Epithelial cell of esophagus (primary cell): Measurements from ENCODE around the gene MAPK7.

Experiments
- DNase-seq: peaks from one replicate; pipeline ENCODE4 v3.0.0; 2010; ENCODE audit warnings: low read depth
- H3K4me3 ChIP-seq: 2 replicates; pipeline ENCODE4 v1.5.1; 2011; ENCODE audit warnings: mild to moderate bottlenecking, low read length, control low read depth
- TF ChIP-seq, protein P1 (sequence below): IDR thresholded peaks from 2 replicates; pipeline ENCODE4 v1.5.1; 2011; ENCODE audit warnings: low read depth, mild to moderate bottlenecking, low read length, control low read depth, inconsistent platforms; ENCODE audit not compliant: insufficient read depth; ENCODE audit errors: missing control alignments

The MAPK7 gene

GRCh38 chr17:19409509-19409908, 31.2 kb downstream of the MAPK7 start:
- peak; percentile 96 for DNase-seq
- TF ChIP-seq, protein P1, sequence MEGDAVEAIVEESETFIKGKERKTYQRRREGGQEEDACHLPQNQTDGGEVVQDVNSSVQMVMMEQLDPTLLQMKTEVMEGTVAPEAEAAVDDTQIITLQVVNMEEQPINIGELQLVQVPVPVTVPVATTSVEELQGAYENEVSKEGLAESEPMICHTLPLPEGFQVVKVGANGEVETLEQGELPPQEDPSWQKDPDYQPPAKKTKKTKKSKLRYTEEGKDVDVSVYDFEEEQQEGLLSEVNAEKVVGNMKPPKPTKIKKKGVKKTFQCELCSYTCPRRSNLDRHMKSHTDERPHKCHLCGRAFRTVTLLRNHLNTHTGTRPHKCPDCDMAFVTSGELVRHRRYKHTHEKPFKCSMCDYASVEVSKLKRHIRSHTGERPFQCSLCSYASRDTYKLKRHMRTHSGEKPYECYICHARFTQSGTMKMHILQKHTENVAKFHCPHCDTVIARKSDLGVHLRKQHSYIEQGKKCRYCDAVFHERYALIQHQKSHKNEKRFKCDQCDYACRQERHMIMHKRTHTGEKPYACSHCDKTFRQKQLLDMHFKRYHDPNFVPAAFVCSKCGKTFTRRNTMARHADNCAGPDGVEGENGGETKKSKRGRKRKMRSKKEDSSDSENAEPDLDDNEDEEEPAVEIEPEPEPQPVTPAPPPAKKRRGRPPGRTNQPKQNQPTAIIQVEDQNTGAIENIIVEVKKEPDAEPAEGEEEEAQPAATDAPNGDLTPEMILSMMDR = no peak
- H3K4me3 ChIP-seq = no peak overlapping the region

- DNase-seq = no peak
- TF ChIP-seq, protein P1 = no peak
- no peak overlapping the region for H3K4me3 ChIP-seq
These were observed 31.8 kb downstream of the MAPK7 start for GRCh38 chr17:19410091-19410490.

DNA sequence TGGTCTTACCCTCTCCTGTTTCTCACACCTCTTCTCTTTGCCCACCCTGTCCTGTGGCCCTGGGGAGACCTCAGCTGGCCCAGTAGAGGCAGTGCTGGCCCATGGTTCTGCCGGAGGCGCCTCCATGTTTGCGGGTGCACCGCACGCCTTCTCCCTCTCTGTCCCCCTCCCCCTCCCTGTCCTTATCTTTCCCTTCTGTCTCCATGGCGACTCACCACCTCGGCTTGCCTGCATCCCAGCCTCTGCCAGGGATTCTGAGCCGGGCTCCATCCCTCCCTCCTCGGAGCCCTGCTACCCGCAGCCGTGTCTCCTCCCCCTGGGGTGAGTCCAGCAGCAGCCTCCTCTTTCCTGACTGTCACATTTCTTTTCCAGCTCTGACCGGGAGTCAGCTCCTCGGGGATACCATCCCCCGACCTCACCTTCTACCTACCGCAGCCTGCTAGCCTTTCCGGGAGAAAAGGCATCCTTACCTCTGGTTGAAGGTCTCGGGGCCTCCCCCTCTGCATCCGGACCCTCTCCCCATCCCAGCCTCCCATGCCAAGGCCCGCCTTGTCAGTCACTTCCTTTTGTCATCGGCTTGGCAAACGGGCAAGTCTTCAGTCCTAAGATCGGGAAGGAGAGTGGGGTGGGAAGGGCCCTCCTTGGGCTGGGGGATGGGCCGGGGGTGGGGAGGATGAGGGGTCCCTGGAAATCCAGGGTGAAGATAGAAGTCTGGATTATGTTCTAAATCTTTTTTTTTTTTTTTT, 32.8 kb downstream of the MAPK7 start, which contains the start of gene RNF112:
RNF112 (plus strand) TSS at position 358 of the 746 bp plus-strand sequence; CDS start at position 535, 177 bp downstream.
- no peak within 1 kb of the TSS for H3K4me3 ChIP-seq
- TF ChIP-seq, protein P1 = no peak
- no peak for DNase-seq

DNA sequence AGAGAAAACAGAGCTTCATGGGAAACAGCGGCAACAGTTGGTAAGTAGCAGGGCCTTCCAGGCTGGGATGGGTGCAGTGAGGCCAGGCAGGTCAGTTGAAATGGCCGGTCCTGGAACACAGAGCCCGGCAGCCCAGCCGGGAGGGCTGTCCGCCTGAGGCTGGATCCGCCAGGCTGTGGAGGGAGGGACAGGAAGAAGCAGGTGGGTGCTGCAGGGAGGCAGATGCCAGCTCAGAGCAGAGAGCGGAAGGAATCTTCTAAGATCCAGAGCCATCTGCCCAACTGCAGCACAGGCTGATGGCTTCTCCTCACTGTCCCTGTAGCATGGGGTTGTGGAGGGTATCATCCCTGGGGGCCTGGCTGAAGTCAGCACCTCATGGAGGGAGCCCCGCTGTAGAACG, 33.3 kb downstream of the MAPK7 start:
- DNase-seq = no peak
- no peak overlapping the region for H3K4me3 ChIP-seq
- TF ChIP-seq, protein P1 = no peak

GRCh38 chr17:19412510-19412909, 34.2 kb downstream of the MAPK7 start:
- TF ChIP-seq, protein P1 = no peak
- no peak overlapping the region for H3K4me3 ChIP-seq
- no peak for DNase-seq

DNA sequence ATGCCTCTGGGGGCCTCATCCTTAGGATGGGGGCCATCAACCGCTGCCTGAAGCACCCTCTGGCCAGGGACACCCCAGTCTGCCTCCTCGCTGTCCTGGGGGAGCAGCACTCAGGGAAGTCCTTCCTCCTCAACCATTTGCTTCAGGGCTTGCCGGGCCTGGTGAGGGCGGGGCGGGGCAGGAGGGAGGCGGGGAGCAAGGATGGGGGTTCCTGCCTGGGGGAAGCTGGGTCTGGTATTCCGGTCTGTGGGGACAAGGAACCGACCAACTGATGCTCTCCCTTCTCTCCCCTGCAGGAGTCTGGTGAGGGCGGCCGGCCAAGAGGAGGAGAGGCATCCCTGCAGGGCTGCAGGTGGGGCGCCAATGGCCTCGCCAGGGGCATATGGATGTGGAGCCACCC, 34.7 kb downstream of the MAPK7 start:
- H3K4me3 ChIP-seq = no peak overlapping the region
- TF ChIP-seq, protein P1 = no peak
- no peak for DNase-seq

- TF ChIP-seq, protein P1 = no peak
- H3K4me3 ChIP-seq = no peak overlapping the region
- no peak for DNase-seq
These were observed 35.5 kb downstream of the MAPK7 start for GRCh38 chr17:19413761-19414160.
